ENCODE measurements around the gene NPHP4.

The NPHP4 gene

DNA sequence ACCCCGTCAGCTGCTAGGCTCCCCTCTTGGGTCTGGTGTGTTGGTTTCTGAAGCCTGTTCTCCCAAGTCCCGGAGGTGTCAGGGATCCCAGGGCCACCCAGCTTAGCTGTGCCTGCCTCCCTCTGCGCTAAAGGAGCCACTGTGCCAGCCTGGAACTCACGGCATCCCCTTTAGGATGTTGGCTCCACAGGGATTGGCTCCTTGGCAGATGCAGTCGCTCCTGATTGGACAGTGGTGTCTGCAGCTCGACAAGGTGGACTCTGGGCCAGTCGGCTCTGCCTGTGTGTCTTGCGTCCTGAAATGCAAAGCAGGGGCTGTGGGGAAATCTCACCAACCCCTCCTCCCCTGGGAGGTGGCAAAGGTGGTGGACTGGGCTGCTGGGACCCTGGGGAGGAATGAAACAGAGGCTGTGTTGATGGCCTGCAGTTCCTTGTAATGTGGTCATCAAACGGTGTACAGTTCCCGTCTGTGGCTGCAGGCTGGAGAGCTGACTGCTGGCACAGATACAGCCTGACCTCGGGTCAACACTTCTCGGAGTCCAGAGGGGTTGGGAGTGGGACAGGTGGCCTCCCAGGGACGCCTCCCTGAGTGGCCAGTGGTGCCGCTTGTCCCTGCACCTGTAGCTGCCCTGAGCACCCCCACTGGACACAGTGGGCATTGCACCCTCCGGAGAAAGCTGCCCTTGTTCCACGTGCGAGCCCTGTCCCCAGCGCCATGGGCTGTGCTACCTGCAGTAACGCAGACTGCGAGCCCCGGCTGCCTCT is 41.9 kb upstream of the NPHP4 start:
- Histone ChIP-seq H3K4me3 (ENCODE audit: low read length) (no peak overlapping the region), H3K9me2 (replicated peaks; ENCODE audit: control insufficient read depth, low read length) (no peaks in the 10 kb centered on the region), H3K9me3 (ENCODE audit: control insufficient read depth, insufficient read depth, low read length) (no peaks in the 10 kb centered on the region), H3K36me3 (ENCODE audit: control insufficient read depth, low read length) (no peaks in the 10 kb centered on the region), H3K27ac (ENCODE audit: low read depth, low read length) (no peak overlapping the region), H3K4me2 (ENCODE audit: low read length) (no peak overlapping the region), H3F3A (ENCODE audit: control insufficient read depth, insufficient read depth) (no peaks in the 10 kb centered on the region), H3K79me2 (ENCODE audit: control insufficient read depth, low read length) (no peaks in the 10 kb centered on the region), H3K4me1 (ENCODE audit: control insufficient read depth, low read length) (peaks cover 15% of the 10 kb centered on the region), H4K20me1 (ENCODE audit: control insufficient read depth, insufficient read depth, low read depth, low read length) (peaks cover 9% of the 10 kb centered on the region), H3K27me3 (ENCODE audit: control insufficient read depth, low read length) (no peaks in the 10 kb centered on the region)
- TF ChIP-seq CTCF (IDR thresholded peaks at IDR 0.05; ENCODE audit: low read depth, low read length, poor library complexity, severe bottlenecking) (peak; percentile 58), EZH2phosphoT487 (IDR thresholded peaks at IDR 0.05; ENCODE audit: borderline replicate concordance, low read length) (no peak)

GRCh38 chr1:6033124-6033523 is 40.9 kb upstream of the NPHP4 start:
- Histone ChIP-seq H3K27ac (ENCODE audit: low read depth, low read length) (no peak overlapping the region), H3K9me2 (replicated peaks; ENCODE audit: control insufficient read depth, low read length) (no peaks in the 10 kb centered on the region), H3K79me2 (ENCODE audit: control insufficient read depth, low read length) (no peaks in the 10 kb centered on the region), H3K9me3 (ENCODE audit: control insufficient read depth, insufficient read depth, low read length) (no peaks in the 10 kb centered on the region), H4K20me1 (ENCODE audit: control insufficient read depth, insufficient read depth, low read depth, low read length) (peaks cover 9% of the 10 kb centered on the region), H3K27me3 (ENCODE audit: control insufficient read depth, low read length) (no peaks in the 10 kb centered on the region), H3K4me3 (ENCODE audit: low read length) (no peak overlapping the region), H3K4me1 (ENCODE audit: control insufficient read depth, low read length) (peaks cover 19% of the 10 kb centered on the region), H3F3A (ENCODE audit: control insufficient read depth, insufficient read depth) (no peaks in the 10 kb centered on the region), H3K36me3 (ENCODE audit: control insufficient read depth, low read length) (no peaks in the 10 kb centered on the region), H3K4me2 (ENCODE audit: low read length) (no peak overlapping the region)
- TF ChIP-seq EZH2phosphoT487 (IDR thresholded peaks at IDR 0.05; ENCODE audit: borderline replicate concordance, low read length) (no peak), CTCF (IDR thresholded peaks at IDR 0.05; ENCODE audit: low read depth, low read length, poor library complexity, severe bottlenecking) (no peak)

DNA sequence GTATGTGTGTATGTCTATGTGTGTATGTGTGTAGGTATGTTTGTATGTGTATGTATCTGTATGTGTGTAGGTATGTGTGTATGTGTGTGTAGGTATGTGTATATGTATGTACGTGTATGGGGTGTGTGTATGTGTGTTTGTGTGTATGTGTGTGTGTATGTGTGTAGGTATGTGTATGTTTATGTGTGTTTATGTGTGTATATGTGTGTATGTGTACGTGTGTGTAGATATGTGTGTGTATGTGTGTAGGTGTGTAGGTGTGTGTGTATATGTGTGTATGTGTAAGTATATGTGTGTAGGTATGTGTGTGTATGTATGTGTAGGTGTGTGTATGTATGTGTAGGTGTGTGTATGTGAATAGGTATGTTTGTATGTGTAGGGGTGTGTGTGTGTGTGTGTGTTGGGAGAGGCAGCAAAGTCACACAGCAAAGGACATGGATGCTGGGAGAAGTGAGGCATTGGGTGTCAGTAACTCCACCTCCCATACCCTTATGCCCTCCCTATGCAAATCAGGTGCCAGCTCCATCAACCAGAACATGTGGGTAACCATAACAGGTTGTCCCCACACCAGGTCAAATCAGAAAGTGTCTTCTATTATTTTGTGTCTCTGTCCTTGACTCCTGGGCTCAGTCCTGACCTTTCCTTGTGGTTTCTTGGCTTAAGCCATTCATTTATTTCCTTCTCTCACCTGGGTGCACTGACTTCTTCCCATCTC is 38.5 kb upstream of the NPHP4 start:
- no peaks in the 10 kb centered on the region for H3K79me2 ChIP-seq (ENCODE audit: control insufficient read depth, low read length)
- TF ChIP-seq CTCF (IDR thresholded peaks at IDR 0.05; ENCODE audit: low read depth, low read length, poor library complexity, severe bottlenecking) (no peak), EZH2phosphoT487 (IDR thresholded peaks at IDR 0.05; ENCODE audit: borderline replicate concordance, low read length) (no peak)
- no peak overlapping the region for H3K27ac ChIP-seq (ENCODE audit: low read depth, low read length)
- H3K9me3 ChIP-seq (ENCODE audit: control insufficient read depth, insufficient read depth, low read length): no peaks in the 10 kb centered on the region
- H4K20me1 ChIP-seq (ENCODE audit: control insufficient read depth, insufficient read depth, low read depth, low read length): peaks cover 9% of the 10 kb centered on the region
- H3K27me3 ChIP-seq (ENCODE audit: control insufficient read depth, low read length): peaks cover 23% of the 10 kb centered on the region
- H3K36me3 ChIP-seq (ENCODE audit: control insufficient read depth, low read length): no peaks in the 10 kb centered on the region
- H3K9me2 ChIP-seq (replicated peaks; ENCODE audit: control insufficient read depth, low read length): no peaks in the 10 kb centered on the region
- no peak overlapping the region for H3K4me2 ChIP-seq (ENCODE audit: low read length)
- H3K4me1 ChIP-seq (ENCODE audit: control insufficient read depth, low read length): peaks cover 33% of the 10 kb centered on the region
- no peaks in the 10 kb centered on the region for H3F3A ChIP-seq (ENCODE audit: control insufficient read depth, insufficient read depth)
- H3K4me3 ChIP-seq (ENCODE audit: low read length): no peak overlapping the region
